OCI-LY7 (cell line): ENCODE results near the gene COPS4. TPM values are rescaled to one million over a fixed set of nuclear protein-coding genes. Genes with fewer than 3 reads are reported as not detected.

Source experiments
- BruUV-seq: library from RNA; stranded (reverse); fragments of 400-500 nt; replicated peaks from 2 replicates; lab custom pipeline; 2021; lab: Mats Ljungman, UMichigan
- CTCF ChIA-PET: fragments of 300-600 bp; sonication (Branson Sonifier 250); formaldehyde crosslinking; loops from one replicate; lab custom pipeline; 2022; ENCODE audit warnings: antibody characterized with exemption; ENCODE audit not compliant: unreplicated experiment; lab: Charles Lee
- POLR2A ChIA-PET: fragments of 300-600 bp; sonication (Branson Sonifier 250); formaldehyde crosslinking; loops from one replicate; lab custom pipeline; 2022; ENCODE audit warnings: antibody characterized with exemption; lab: Charles Lee
- DNase-seq: peaks from one replicate; pipeline ENCODE4 v3.0.0-alpha.2; 2015; ENCODE audit warnings: low spot score
- H2AFZ ChIP-seq: fragments of 200-600 bp; sonication (generic), shearing (Covaris generic); 2 replicates; pipeline ENCODE4 v1.6.1; 2014; ENCODE audit warnings: mild to moderate bottlenecking, antibody characterized with exemption, low read length, moderate library complexity
- H3K27ac ChIP-seq: fragments of 200-600 bp; sonication (generic); 2 replicates; pipeline ENCODE4 v1.5.1; 2014; ENCODE audit warnings: mixed run types, low read depth, mild to moderate bottlenecking, moderate library complexity, low read length, inconsistent platforms; ENCODE audit not compliant: poor library complexity, severe bottlenecking
- H3K36me3 ChIP-seq: fragments of 200-600 bp; sonication (generic); 2 replicates; pipeline ENCODE4 v1.6.1; 2014; ENCODE audit warnings: mild to moderate bottlenecking, antibody characterized with exemption, low read length, moderate library complexity, mixed read lengths; ENCODE audit not compliant: insufficient read depth
- H3K4me1 ChIP-seq: fragments of 200-600 bp; sonication (generic); 2 replicates; pipeline ENCODE4 v1.5.1; 2014; ENCODE audit warnings: mild to moderate bottlenecking, low read length; ENCODE audit not compliant: insufficient read depth, poor library complexity, severe bottlenecking
- H3K4me2 ChIP-seq: fragments of 200-600 bp; sonication (generic); 2 replicates; pipeline ENCODE4 v1.6.1; 2014; ENCODE audit warnings: mild to moderate bottlenecking, low read length
- H3K4me3 ChIP-seq: fragments of 200-600 bp; sonication (generic); 2 replicates; pipeline ENCODE4 v1.5.1; 2014; ENCODE audit warnings: mild to moderate bottlenecking, low read depth, low read length; ENCODE audit not compliant: poor library complexity, severe bottlenecking
- H3K79me2 ChIP-seq: fragments of 200-600 bp; sonication (generic); 2 replicates; pipeline ENCODE4 v1.6.1; 2016; ENCODE audit warnings: low read depth, mild to moderate bottlenecking, low read length, moderate library complexity, mixed read lengths; ENCODE audit not compliant: insufficient read depth
- H3K9me2 ChIP-seq: fragments of 200-600 bp; sonication (generic); 2 replicates; pipeline ENCODE4 v1.6.1; 2016; ENCODE audit warnings: mild to moderate bottlenecking, low read length, mixed read lengths; ENCODE audit not compliant: insufficient read depth
- H3K9me3 ChIP-seq: fragments of 200-600 bp; sonication (generic); 2 replicates; pipeline ENCODE4 v1.6.1; 2014; ENCODE audit warnings: mild to moderate bottlenecking, mixed run types, low read length, mixed read lengths
- H4K20me1 ChIP-seq: fragments of 200-600 bp; sonication (generic); 2 replicates; pipeline ENCODE4 v1.6.1; 2014; ENCODE audit warnings: mild to moderate bottlenecking, antibody characterized with exemption, low read length, moderate library complexity, mixed read lengths; ENCODE audit not compliant: insufficient read depth
- CTCF ChIP-seq: fragments of 200-600 bp; sonication (generic); conservative IDR thresholded peaks from 2 replicates; pipeline ENCODE4 v1.5.1; 2014; ENCODE audit warnings: mild to moderate bottlenecking, antibody characterized with exemption, low read length, moderate library complexity, mixed read lengths
- EZH2phosphoT487 ChIP-seq: fragments of 200-600 bp; sonication (generic); IDR thresholded peaks from 2 replicates; pipeline ENCODE4 v1.6.1; 2018; ENCODE audit warnings: low read depth, borderline replicate concordance, mild to moderate bottlenecking, mixed run types, antibody characterized with exemption, low read length, moderate library complexity, mixed read lengths
- intact Hi-C: fragments of 100-400 bp; cut with micrococcal nuclease; formaldehyde crosslinking; loops from one replicate; pipeline ENCODE4 v1.10.0; 2022; ENCODE audit not compliant: unreplicated experiment
- total RNA-seq, 2 experiments: library from RNA; depleted of rRNA in 1 of 2; stranded (reverse); fragments of >200 nt in 1 of 2; shearing (Covaris generic) in 1 of 2; gene quantifications; 2 replicates each; pipeline ENCODE4 v1.2.3, GENCODE V29; 2014 to 2022

The COPS4 gene
- total RNA-seq, 2 experiments from 2014 or later: 38.5 to 38.9 TPM

GRCh38 chr4:83025563-83025962, 9.4 kb upstream of the COPS4 start:
- H3K4me1 ChIP-seq: peaks cover 20% of the 10 kb centered on the region
- H3K9me2 ChIP-seq: no peaks in the 10 kb centered on the region
- BruUV-seq: no TSS peak
- no peaks in the 10 kb centered on the region for H3K79me2 ChIP-seq
- H3K4me2 ChIP-seq: no peak overlapping the region
- no peaks in the 10 kb centered on the region for H4K20me1 ChIP-seq
- intact Hi-C loops: no loop called here
- TF ChIP-seq CTCF: no peak
- TF ChIP-seq EZH2phosphoT487: no peak
- ChIA-PET CTCF (no interaction called here), POLR2A (interaction anchor here (0.6 to 1.4 kb wide), 2 partner anchors 9 to 13 kb away, joined by 5 to 6 read pairs; partner anchors contain the start of gene COPS4)
- peak overlapping the region; percentile 51 for H3K27ac ChIP-seq
- H3K9me3 ChIP-seq: peaks cover 13% of the 10 kb centered on the region; the same call in 1 of the 2 replicates
- no peaks in the 10 kb centered on the region for H3K36me3 ChIP-seq
- DNase-seq: peak; percentile 30
- no peak overlapping the region for H3K4me3 ChIP-seq
- peak overlapping the region; percentile 40; the same call in 1 of the 2 replicates for H2AFZ ChIP-seq

- POLR2A ChIA-PET: no interaction called here
These were observed 6.0 kb upstream of the COPS4 start for GRCh38 chr4:83028976-83029375.

More at GRCh38 chr4:83028976-83029375, 6.0 kb upstream of the COPS4 start:
- Histone ChIP-seq H3K4me3 (no peak overlapping the region), H3K9me3 (peaks cover 7% of the 10 kb centered on the region; the same call in 1 of the 2 replicates), H3K4me2 (no peak overlapping the region), H2AFZ (peak overlapping the region; percentile 52; the same call in 1 of the 2 replicates), H3K79me2 (no peaks in the 10 kb centered on the region), H3K9me2 (no peaks in the 10 kb centered on the region), H3K27ac (no peak overlapping the region), H3K36me3 (no peaks in the 10 kb centered on the region), H3K4me1 (peaks cover 23% of the 10 kb centered on the region), H4K20me1 (no peaks in the 10 kb centered on the region)
- CTCF ChIA-PET: no interaction called here
- no TSS peak for BruUV-seq
- intact Hi-C loops: no loop called here
- TF ChIP-seq EZH2phosphoT487 (no peak), CTCF (no peak)
- DNase-seq: no peak
